ENCODE measurements around the gene POLE.

POLE gene

GRCh38 chr12:132665149-132665491, 22.0 kb downstream of the POLE start:
- TF ChIP-seq L3MBTL2 (conservative IDR thresholded peaks at IDR 0.05) (no peak), SUZ12 (IDR thresholded peaks at IDR 0.05) (no peak), FOXA1 (IDR thresholded peaks at IDR 0.05) (no peak), FOXM1 (IDR thresholded peaks at IDR 0.05; ENCODE audit: borderline replicate concordance) (no peak), ZNF384 (IDR thresholded peaks at IDR 0.05) (no peak), ELF4 (IDR thresholded peaks at IDR 0.05) (no peak), CTBP1 (IDR thresholded peaks at IDR 0.05; ENCODE audit: borderline replicate concordance) (no peak), LEF1 (IDR thresholded peaks at IDR 0.05; ENCODE audit: borderline replicate concordance) (no peak), NFRKB (IDR thresholded peaks at IDR 0.05) (no peak), ARNT (IDR thresholded peaks at IDR 0.05) (no peak), HDGF (IDR thresholded peaks at IDR 0.05; ENCODE audit: borderline replicate concordance) (no peak), BHLHE40 (IDR thresholded peaks at IDR 0.05; ENCODE audit: borderline replicate concordance) (no peak), TARDBP (IDR thresholded peaks at IDR 0.05) (no peak), SP1 (IDR thresholded peaks at IDR 0.05) (no peak), FOXK2 (IDR thresholded peaks at IDR 0.05) (no peak)
- TF ChIP-seq, protein P1, sequence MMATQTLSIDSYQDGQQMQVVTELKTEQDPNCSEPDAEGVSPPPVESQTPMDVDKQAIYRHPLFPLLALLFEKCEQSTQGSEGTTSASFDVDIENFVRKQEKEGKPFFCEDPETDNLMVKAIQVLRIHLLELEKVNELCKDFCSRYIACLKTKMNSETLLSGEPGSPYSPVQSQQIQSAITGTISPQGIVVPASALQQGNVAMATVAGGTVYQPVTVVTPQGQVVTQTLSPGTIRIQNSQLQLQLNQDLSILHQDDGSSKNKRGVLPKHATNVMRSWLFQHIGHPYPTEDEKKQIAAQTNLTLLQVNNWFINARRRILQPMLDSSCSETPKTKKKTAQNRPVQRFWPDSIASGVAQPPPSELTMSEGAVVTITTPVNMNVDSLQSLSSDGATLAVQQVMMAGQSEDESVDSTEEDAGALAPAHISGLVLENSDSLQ (IDR thresholded peaks at IDR 0.05) = no peak
- CTCF ChIA-PET = no interaction called here
- no peak for DNase-seq (ENCODE audit: extremely low spot score)
- POLR2A ChIA-PET = no interaction called here

GRCh38 chr12:132664206-132665148, 22.7 kb downstream of the POLE start:
- no peak for TF ChIP-seq ARNT (IDR thresholded peaks at IDR 0.05)
- TF ChIP-seq NFRKB (IDR thresholded peaks at IDR 0.05) = no peak
- no peak for TF ChIP-seq CTBP1 (IDR thresholded peaks at IDR 0.05; ENCODE audit: borderline replicate concordance)
- TF ChIP-seq ELF4 (IDR thresholded peaks at IDR 0.05) = no peak
- no peak for TF ChIP-seq SP1 (IDR thresholded peaks at IDR 0.05)
- no peak for DNase-seq (ENCODE audit: extremely low spot score)
- POLR2A ChIA-PET = no interaction called here
- CTCF ChIA-PET = no interaction called here

GRCh38 chr12:132662901-132663755, 24.0 kb downstream of the POLE start:
- POLR2A ChIA-PET = no interaction called here
- TF ChIP-seq TARDBP (IDR thresholded peaks at IDR 0.05) = no peak
- TF ChIP-seq FOXA1 (IDR thresholded peaks at IDR 0.05) = no peak
- no peak for TF ChIP-seq FOXM1 (IDR thresholded peaks at IDR 0.05; ENCODE audit: borderline replicate concordance)
- no peak for TF ChIP-seq L3MBTL2 (conservative IDR thresholded peaks at IDR 0.05)
- TF ChIP-seq BHLHE40 (IDR thresholded peaks at IDR 0.05; ENCODE audit: borderline replicate concordance) = no peak
- no peak for TF ChIP-seq ELF4 (IDR thresholded peaks at IDR 0.05)
- no peak for TF ChIP-seq HDGF (IDR thresholded peaks at IDR 0.05; ENCODE audit: borderline replicate concordance)
- TF ChIP-seq, protein P1 (IDR thresholded peaks at IDR 0.05) = no peak
- no peak for TF ChIP-seq SUZ12 (IDR thresholded peaks at IDR 0.05)
- no peak for DNase-seq (ENCODE audit: extremely low spot score)
- CTCF ChIA-PET = no interaction called here

DNA sequence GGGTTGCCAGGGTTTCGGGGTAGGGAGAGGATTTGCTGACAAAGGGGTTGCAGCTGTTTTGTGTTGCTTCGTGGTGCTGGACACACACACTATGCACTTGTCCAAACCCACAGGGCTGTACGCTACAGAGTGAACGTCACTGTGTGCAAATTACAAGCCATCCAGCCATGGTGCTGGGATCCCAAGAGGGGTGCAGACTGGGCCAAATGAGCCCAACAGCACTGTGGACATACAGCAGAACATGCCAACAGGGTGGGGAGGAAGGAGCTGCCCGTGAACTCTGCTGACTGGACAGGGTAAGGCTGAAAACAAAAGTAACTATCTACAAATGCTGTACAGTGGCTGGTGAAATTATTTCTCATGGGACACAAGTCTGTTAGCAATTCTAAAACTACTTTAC, 25.2 kb downstream of the POLE start:
- POLR2A ChIA-PET = no interaction called here
- no peak for DNase-seq (ENCODE audit: extremely low spot score)
- CTCF ChIA-PET = no interaction called here
- no peak for TF ChIP-seq HDGF (IDR thresholded peaks at IDR 0.05; ENCODE audit: borderline replicate concordance)
- no peak for TF ChIP-seq SP1 (IDR thresholded peaks at IDR 0.05)
- no peak for TF ChIP-seq LEF1 (IDR thresholded peaks at IDR 0.05; ENCODE audit: borderline replicate concordance)
- no peak for TF ChIP-seq L3MBTL2 (conservative IDR thresholded peaks at IDR 0.05)
- no peak for TF ChIP-seq TARDBP (IDR thresholded peaks at IDR 0.05)
- TF ChIP-seq ELF4 (IDR thresholded peaks at IDR 0.05) = no peak
- no peak for TF ChIP-seq CTBP1 (IDR thresholded peaks at IDR 0.05; ENCODE audit: borderline replicate concordance)
- TF ChIP-seq FOXM1 (IDR thresholded peaks at IDR 0.05; ENCODE audit: borderline replicate concordance) = no peak
- no peak for TF ChIP-seq ARNT (IDR thresholded peaks at IDR 0.05)
- no peak for TF ChIP-seq ZNF384 (IDR thresholded peaks at IDR 0.05)
- TF ChIP-seq FOXA1 (IDR thresholded peaks at IDR 0.05) = no peak
- no peak for TF ChIP-seq FOXK2 (IDR thresholded peaks at IDR 0.05)
- no peak for TF ChIP-seq NFRKB (IDR thresholded peaks at IDR 0.05)
- TF ChIP-seq, protein P1 (IDR thresholded peaks at IDR 0.05) = no peak
- no peak for TF ChIP-seq SUZ12 (IDR thresholded peaks at IDR 0.05)
- no peak for TF ChIP-seq BHLHE40 (IDR thresholded peaks at IDR 0.05; ENCODE audit: borderline replicate concordance)

DNA sequence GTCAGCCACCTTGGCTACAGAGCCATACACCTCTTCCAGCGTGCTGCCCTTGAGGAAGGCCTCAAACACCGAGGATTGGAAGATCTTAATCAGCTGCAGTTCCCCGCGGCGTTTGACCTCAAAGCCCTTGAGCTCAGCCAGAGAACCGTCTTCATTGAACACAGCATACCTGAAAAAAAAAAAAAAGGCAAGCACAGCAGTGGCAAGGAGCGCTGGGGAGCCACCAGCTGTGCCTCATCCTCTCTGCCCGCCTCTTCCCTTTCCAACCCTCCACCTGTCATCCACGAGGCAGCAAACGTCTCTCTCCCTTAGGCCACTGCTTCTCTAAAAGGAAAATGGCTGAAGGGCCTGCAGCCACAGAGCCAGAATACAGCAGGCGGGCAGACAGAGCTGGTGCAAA, 26.1 kb downstream of the POLE start:
- no peak for TF ChIP-seq FOXK2 (IDR thresholded peaks at IDR 0.05)
- TF ChIP-seq ELF4 (IDR thresholded peaks at IDR 0.05) = no peak
- TF ChIP-seq TARDBP (IDR thresholded peaks at IDR 0.05) = no peak
- TF ChIP-seq, protein P1 (IDR thresholded peaks at IDR 0.05) = no peak
- TF ChIP-seq FOXM1 (IDR thresholded peaks at IDR 0.05; ENCODE audit: borderline replicate concordance) = no peak
- TF ChIP-seq HDGF (IDR thresholded peaks at IDR 0.05; ENCODE audit: borderline replicate concordance) = no peak
- TF ChIP-seq ZNF384 (IDR thresholded peaks at IDR 0.05) = no peak
- TF ChIP-seq SUZ12 (IDR thresholded peaks at IDR 0.05) = no peak
- no peak for TF ChIP-seq CTBP1 (IDR thresholded peaks at IDR 0.05; ENCODE audit: borderline replicate concordance)
- TF ChIP-seq NFRKB (IDR thresholded peaks at IDR 0.05) = no peak
- no peak for TF ChIP-seq ARNT (IDR thresholded peaks at IDR 0.05)
- no peak for TF ChIP-seq BHLHE40 (IDR thresholded peaks at IDR 0.05; ENCODE audit: borderline replicate concordance)
- no peak for TF ChIP-seq L3MBTL2 (conservative IDR thresholded peaks at IDR 0.05)
- TF ChIP-seq FOXA1 (IDR thresholded peaks at IDR 0.05) = no peak
- TF ChIP-seq LEF1 (IDR thresholded peaks at IDR 0.05; ENCODE audit: borderline replicate concordance) = no peak
- no peak for TF ChIP-seq SP1 (IDR thresholded peaks at IDR 0.05)
- POLR2A ChIA-PET = no interaction called here
- CTCF ChIA-PET = no interaction called here

More for the DNA sequence above, 26.1 kb downstream of the POLE start:
- no peak for DNase-seq (ENCODE audit: extremely low spot score)

All from HEK293T (cell line).